Measurements from ENCODE around the gene LRPAP1. TPM values are rescaled to one million over a fixed set of nuclear protein-coding genes. Genes with fewer than 3 reads are reported as not detected.

LRPAP1 gene
- total RNA-seq, 2 donors from 2014 or later, result 157 to 214 TPM

DNA sequence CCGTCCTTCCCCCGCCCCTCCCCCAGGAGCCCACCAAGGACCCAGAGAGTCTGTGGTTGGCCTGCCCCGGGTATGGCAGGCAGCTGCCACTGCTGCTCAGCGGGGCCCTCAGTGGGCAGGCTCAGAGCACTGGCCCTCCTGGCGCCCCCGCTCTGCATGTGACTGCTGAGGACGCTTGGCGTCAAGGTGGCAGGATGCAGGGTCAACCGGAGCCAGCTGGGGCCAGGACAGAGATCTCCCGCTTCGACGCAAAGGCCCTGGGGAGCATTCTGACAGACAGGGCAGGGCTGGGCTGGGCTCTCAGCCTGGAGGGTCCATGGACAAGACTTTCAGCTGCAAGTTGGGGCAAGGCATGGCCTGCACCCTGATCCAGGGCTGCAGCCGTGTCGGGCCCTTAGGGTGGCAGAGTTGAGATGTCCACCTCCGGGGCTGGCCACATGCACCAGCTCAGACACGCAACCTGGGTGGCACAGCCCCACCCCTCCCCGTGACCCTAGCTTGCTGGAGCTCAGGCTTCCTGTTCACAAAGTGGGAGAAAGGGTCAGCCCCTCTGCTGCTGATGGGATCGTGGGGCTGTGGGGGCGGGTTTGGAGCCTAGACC, 30.3 kb downstream of the LRPAP1 start:
- H3K36me3 ChIP-seq, result no peaks in the 10 kb centered on the region
- intact Hi-C loops (cut with DNase I), result no loop called here

GRCh38 chr4:3501126-3501824, 30.9 kb downstream of the LRPAP1 start:
- TF ChIP-seq, protein P1, sequence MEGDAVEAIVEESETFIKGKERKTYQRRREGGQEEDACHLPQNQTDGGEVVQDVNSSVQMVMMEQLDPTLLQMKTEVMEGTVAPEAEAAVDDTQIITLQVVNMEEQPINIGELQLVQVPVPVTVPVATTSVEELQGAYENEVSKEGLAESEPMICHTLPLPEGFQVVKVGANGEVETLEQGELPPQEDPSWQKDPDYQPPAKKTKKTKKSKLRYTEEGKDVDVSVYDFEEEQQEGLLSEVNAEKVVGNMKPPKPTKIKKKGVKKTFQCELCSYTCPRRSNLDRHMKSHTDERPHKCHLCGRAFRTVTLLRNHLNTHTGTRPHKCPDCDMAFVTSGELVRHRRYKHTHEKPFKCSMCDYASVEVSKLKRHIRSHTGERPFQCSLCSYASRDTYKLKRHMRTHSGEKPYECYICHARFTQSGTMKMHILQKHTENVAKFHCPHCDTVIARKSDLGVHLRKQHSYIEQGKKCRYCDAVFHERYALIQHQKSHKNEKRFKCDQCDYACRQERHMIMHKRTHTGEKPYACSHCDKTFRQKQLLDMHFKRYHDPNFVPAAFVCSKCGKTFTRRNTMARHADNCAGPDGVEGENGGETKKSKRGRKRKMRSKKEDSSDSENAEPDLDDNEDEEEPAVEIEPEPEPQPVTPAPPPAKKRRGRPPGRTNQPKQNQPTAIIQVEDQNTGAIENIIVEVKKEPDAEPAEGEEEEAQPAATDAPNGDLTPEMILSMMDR (IDR thresholded peaks at IDR 0.05), result no peak

More for the DNA sequence above, 30.3 kb downstream of the LRPAP1 start:
- no peaks in the 10 kb centered on the region for H3K9me3 ChIP-seq
- H3K4me3 ChIP-seq, result no peak overlapping the region
- no peak overlapping the region for H3K27ac ChIP-seq
- TF ChIP-seq, protein P1 (IDR thresholded peaks at IDR 0.05), result no peak
- H3K9ac ChIP-seq (ENCODE audit: low read depth in 2 of 2, low read length in 2 of 2), result no peak overlapping the region
- H3K4me1 ChIP-seq, result no peaks in the 10 kb centered on the region
- no peaks in the 10 kb centered on the region for H3K27me3 ChIP-seq
- DNase-seq, result no peak

GRCh38 chr4:3500634-3501101, 31.6 kb downstream of the LRPAP1 start:
- no peaks in the 10 kb centered on the region for H3K27me3 ChIP-seq
- H3K9me3 ChIP-seq, result no peaks in the 10 kb centered on the region
- H3K9ac ChIP-seq (ENCODE audit: low read depth in 2 of 2, low read length in 2 of 2), result no peak overlapping the region
- TF ChIP-seq, protein P1 (IDR thresholded peaks at IDR 0.05), result no peak
- H3K27ac ChIP-seq, result no peak overlapping the region
- H3K4me3 ChIP-seq, result no peak overlapping the region
- no peaks in the 10 kb centered on the region for H3K36me3 ChIP-seq
- intact Hi-C loops (cut with DNase I), result no loop called here
- no peaks in the 10 kb centered on the region for H3K4me1 ChIP-seq
- DNase-seq, result no peak

More at GRCh38 chr4:3501126-3501824, 30.9 kb downstream of the LRPAP1 start:
- H3K9ac ChIP-seq (ENCODE audit: low read depth in 2 of 2, low read length in 2 of 2), result no peak overlapping the region
- no peak overlapping the region for H3K4me3 ChIP-seq
- DNase-seq, result no peak
- H3K27ac ChIP-seq, result no peak overlapping the region
- H3K4me1 ChIP-seq, result no peaks in the 10 kb centered on the region
- H3K9me3 ChIP-seq, result no peaks in the 10 kb centered on the region
- intact Hi-C loops (cut with DNase I), result no loop called here
- H3K36me3 ChIP-seq, result no peaks in the 10 kb centered on the region
- no peaks in the 10 kb centered on the region for H3K27me3 ChIP-seq

- no peak overlapping the region for H3K9ac ChIP-seq (ENCODE audit: low read depth in 2 of 2, low read length in 2 of 2)
- no peak overlapping the region for H3K4me3 ChIP-seq
- intact Hi-C loops (cut with DNase I), result no loop called here
- DNase-seq, result no peak
- H3K27ac ChIP-seq, result no peak overlapping the region
- no peaks in the 10 kb centered on the region for H3K4me1 ChIP-seq
- no peaks in the 10 kb centered on the region for H3K9me3 ChIP-seq
- no peaks in the 10 kb centered on the region for H3K27me3 ChIP-seq
- H3K36me3 ChIP-seq, result no peaks in the 10 kb centered on the region
- TF ChIP-seq, protein P1 (IDR thresholded peaks at IDR 0.05), result no peak
Measured at GRCh38 chr4:3500111-3500510, 32.1 kb downstream of the LRPAP1 start.

DNA sequence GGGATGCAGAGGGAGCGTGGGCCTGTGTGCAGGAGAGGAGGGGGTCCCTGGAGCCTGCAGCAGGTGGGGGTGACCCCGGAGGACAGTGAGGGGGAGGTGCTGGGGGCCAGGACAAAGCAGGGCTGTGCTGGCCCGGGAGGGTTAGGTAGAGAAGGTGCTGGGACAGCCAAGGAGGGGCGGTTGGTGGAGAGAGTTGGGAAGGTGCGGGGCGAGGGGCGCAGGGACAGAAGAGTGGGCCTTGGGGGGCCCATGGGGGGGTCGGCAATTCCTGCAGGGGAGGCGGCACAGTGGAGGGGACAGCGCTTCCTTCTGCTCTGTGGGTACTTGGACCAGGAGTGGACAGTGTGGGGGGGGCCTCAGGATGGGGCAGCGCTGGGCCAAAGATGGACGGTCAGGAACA, 32.5 kb downstream of the LRPAP1 start:
- intact Hi-C loops (cut with DNase I), result no loop called here
- no peak for DNase-seq
- no peaks in the 10 kb centered on the region for H3K4me1 ChIP-seq
- H3K27ac ChIP-seq, result no peak overlapping the region
- H3K4me3 ChIP-seq, result no peak overlapping the region
- H3K9me3 ChIP-seq, result no peaks in the 10 kb centered on the region
- H3K9ac ChIP-seq (ENCODE audit: low read depth in 2 of 2, low read length in 2 of 2), result no peak overlapping the region
- TF ChIP-seq, protein P1 (IDR thresholded peaks at IDR 0.05), result no peak
- H3K27me3 ChIP-seq, result no peaks in the 10 kb centered on the region
- H3K36me3 ChIP-seq, result no peaks in the 10 kb centered on the region
